GM19193 (cell line): ENCODE measurements around the gene TTLL8.

ENCODE experiments used
- POLR2A ChIP-seq: IDR thresholded peaks from 4 replicates; pipeline ENCODE4 v1.6.1; 2011; ENCODE audit not compliant: insufficient read depth, insufficient read length; ENCODE audit errors: extremely low read depth

TTLL8 gene

GRCh38 chr22:50014053-50014501, 44.0 kb downstream of the TTLL8 start:
- TF ChIP-seq POLR2A, result no peak

- TF ChIP-seq POLR2A, result no peak
These were observed 45.6 kb downstream of the TTLL8 start, which contains the start of gene IL17REL for GRCh38 chr22:50012211-50013181. TSS of gene IL17REL (minus strand) at chr22:50012765. CDS start at chr22:50012646, 119 bp downstream.

DNA sequence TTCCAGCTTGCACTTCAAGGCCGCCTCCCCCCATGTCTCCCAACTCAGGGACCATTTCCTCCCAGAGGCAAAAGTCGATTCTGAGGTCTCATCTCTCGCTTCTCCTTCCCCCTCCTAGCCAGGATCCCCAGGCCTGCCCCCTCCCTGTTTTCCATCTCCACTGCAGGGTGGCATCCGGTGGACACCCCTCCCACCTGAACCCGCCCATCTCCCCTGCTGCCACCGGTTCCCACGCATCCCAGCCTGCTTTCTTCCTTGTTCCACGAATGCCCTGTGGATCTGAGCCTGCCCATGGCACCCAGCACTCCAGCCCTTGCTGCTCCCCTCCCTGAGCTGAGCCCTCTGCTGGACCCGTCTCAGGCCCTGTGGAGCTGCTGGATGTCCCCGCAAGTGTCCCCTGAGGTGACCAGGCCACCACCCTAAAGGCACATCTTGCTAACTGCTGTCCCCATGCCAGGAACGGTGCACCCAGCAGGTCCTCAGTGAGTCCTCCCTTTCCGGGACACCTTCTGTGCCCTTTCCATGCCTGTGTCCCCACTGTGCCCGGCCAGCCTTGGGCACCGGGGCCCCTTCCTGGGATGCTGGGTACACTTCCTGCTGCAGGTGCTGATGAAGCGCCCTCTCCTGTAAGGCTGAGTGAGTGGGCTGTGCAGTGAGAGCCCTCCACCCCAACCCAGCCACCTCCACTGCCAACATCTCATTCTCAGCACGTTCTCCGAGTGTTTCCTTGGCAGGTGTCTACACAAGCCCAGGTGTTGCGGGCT, 46.5 kb downstream of the TTLL8 start:
- no peak for TF ChIP-seq POLR2A

DNA sequence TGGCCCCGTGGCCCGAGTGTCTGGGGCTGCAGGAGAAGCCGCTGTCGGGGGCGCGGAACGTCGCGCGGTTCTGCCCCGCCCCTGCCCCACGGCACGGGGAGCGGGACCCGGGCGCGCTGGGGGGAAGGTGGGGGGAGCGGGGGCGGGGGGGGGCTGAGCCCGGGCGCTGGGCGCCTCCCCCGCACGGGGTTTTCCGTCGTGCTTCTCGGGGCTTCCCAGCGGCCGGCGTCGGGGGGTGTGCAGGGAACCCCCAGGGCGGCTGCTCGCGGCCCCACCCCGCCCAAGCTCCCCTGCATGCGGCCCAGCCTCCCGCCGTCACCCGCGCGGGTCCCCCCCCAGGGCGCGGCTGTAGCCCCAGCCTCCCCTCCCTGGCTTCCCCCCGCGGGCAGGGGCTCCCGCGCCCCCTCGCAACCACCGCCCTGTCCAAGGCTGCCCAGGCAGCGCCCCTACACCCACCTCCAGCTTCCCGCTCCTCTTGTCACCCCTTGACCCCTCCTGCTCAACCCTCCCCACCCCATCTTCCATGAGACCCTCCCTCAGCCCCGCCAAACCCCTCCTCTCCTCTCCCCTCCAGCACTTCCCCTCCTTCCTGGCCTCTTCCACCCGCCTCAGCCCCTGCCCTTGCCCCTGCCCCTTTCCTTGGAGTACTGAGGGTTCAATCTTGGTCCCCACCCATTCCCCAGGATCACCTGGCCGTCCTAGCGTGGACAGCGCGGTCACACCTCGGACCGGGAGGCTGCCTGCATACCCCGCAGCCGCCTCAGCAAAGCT, 47.2 kb downstream of the TTLL8 start:
- TF ChIP-seq POLR2A, result no peak

DNA sequence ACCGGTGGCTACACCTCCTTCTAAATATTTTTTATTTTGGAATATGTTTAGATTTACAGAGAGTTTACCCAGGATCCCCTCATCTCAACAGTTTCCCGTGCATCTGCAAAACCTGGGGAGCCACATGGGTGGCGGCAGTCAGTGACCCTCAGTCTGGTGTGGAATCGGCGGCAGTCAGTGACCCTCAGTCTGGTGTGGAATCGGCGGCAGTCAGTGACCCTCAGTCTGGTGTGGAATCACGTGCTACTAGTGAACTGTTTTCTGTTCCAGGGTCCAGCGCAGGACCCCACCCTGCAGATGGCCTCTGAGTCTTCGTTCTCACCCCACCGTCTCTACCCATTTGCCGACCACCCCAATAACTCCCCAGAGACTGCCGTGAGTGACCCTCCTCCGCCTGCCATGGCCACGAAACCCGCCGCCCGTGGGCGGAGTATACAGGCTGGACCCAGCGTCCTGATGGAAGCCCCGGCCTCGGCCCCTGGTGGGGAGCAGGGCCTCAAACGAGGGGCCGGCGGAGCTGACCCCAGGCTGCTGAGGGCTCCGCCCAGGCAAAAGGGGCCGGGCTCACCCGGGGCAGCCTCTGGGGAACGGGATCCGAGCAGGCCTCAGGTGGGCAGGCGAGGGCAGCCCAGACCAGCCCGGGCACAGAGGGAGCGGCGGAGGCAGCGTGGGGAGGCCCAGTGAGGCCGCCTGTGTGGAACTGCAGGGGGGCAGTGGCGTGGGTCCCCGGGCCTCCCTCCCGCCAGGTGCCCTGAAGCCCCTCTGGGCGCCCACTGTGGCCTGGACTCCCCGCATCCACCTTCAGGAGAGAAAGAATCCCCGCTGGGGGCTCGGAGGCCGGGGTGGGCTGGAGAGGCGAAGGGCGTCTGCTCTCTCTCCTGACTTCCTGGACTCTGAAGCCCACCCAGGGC, 48.1 kb downstream of the TTLL8 start:
- TF ChIP-seq POLR2A, result no peak

DNA sequence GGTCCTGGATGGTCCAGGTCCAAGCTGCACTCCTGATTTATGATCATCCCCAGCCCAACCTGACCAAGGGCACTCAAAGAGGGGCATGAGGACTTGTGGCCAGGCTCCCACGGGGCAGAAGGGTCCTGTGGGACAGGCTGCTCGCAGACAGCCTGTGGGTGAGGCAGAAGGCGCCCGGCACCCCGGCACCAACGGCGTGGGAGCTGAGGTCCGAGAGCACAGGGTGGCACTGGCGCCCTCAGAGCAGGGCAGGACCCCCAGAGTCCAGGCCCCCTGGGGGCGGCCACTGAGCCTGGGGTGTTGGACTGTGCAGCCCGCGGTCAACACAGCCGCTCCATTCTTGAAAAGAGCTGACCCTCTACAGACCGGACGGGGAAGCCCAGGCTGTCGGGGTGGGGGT, 48.8 kb downstream of the TTLL8 start:
- TF ChIP-seq POLR2A, result no peak

- TF ChIP-seq POLR2A, result no peak
These were observed 49.7 kb downstream of the TTLL8 start for GRCh38 chr22:50008151-50009040.

DNA sequence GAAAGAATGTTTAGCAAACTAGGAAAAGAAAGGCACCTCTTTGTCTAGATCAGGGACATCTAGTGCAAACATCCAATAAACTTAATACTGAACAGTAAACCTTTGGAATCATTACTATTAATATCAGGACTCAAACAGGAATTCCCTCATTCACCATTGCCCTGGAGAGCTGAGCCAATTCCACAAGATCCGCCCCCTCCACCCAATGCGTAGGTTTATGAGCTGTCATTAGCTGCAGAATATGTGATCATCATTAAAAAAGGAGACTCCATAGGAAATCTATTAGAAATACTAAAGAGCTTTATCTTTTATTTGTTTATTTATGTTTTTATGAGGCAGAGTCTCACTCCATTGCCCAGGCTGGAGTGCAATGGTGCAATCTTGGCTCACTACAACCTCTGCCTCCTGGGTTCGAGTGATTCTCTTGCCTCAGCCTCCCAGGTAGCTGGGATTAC, 51.0 kb downstream of the TTLL8 start:
- no peak for TF ChIP-seq POLR2A

DNA sequence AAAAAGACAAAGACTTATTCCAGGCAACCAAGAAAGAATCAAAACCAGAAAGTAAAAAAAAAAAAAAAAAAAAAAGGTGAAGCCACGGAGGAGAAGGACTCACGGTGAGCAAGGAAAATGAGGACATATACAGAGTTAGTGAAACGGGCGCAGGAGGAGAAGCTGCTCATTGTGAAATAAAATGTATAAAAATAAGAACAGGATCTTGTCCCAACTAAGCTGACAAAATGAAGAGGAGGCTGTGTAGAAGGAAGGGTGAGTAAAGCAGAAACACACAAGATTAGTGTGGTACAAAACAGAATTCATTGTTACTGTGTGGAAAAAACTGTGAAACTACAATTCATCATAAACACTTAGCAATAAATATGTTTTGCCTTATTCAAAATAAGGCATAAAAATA, 53.2 kb downstream of the TTLL8 start:
- no peak for TF ChIP-seq POLR2A

DNA sequence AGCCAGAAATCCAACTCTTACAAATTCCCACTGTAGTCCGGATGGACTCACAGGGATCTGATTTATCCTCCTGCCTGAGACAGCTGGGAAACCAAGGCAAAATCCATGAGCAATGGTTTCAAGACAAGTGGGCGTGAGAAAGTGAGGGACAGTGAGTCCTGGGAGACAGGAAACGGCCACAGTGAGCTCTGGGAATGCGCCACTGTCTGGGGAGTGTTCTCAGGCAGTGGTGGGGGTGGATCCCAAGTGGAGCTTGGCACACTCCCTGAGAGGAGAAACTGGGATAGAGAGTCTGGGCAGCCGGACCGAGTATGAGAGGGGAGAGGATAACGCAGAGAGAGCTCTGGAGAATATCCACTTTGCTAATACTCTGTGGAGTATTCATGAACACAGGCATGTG, 55.3 kb downstream of the TTLL8 start:
- no peak for TF ChIP-seq POLR2A

- TF ChIP-seq POLR2A, result no peak
These were observed 56.5 kb downstream of the TTLL8 start for GRCh38 chr22:50001388-50002231.

- TF ChIP-seq POLR2A, result no peak
These were observed 57.3 kb downstream of the TTLL8 start for GRCh38 chr22:50000587-50001387.
